Neural cell (in vitro differentiated cells): ENCODE measurements around the gene FOCAD.

ENCODE experiments used
- EP300 ChIP-seq: fragments of 450-650 bp; conservative IDR thresholded peaks from 2 replicates; pipeline ENCODE4 v1.6.1; 2014; ENCODE audit warnings: antibody characterized with exemption, mild to moderate bottlenecking, moderate library complexity; ENCODE audit not compliant: poor library complexity, severe bottlenecking
- EZH2 ChIP-seq: fragments of 200-600, 300-800 bp; shearing (Covaris generic), sonication (generic); IDR thresholded peaks from 2 replicates; pipeline ENCODE4 v1.6.1; 2014; ENCODE audit warnings: antibody characterized with exemption, low read length, borderline replicate concordance, mild to moderate bottlenecking; ENCODE audit not compliant: insufficient read depth, poor library complexity, severe bottlenecking
- POLR2AphosphoS5 ChIP-seq: IDR thresholded peaks from 2 replicates; pipeline ENCODE4 v1.6.1; 2012
- SMC3 ChIP-seq: fragments of 450-650 bp; conservative IDR thresholded peaks from 2 replicates; pipeline ENCODE4 v1.6.1; 2014; ENCODE audit warnings: antibody characterized with exemption, mild to moderate bottlenecking, moderate library complexity; ENCODE audit not compliant: poor library complexity
- TF ChIP-seq, protein P1 (sequence below): fragments of 450-650 bp; IDR thresholded peaks from 2 replicates; pipeline ENCODE4 v1.5.1; 2014; ENCODE audit warnings: antibody characterized with exemption, mild to moderate bottlenecking, moderate library complexity; ENCODE audit not compliant: poor library complexity, severe bottlenecking

DNA sequence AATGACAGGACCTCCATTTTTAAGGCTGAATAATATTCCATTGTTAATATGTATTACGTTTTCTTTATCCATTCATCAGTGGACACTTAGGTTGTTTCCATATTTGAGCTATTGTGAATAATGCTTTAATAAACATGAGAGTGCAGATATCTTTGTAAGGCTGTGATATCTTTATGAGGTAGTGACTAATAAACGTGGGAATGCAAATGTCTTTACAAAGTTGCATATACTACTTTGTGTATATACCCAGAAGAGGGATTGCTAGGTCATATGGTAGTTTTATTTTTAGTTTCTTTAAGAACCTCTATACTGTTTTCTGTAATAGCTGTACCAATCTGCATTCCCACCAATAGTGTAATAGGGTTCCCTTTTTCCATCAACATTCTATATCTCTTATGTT is 148.7 kb downstream of the FOCAD start:
- no peak for TF ChIP-seq SMC3
- TF ChIP-seq EP300: no peak
- TF ChIP-seq, protein P1, sequence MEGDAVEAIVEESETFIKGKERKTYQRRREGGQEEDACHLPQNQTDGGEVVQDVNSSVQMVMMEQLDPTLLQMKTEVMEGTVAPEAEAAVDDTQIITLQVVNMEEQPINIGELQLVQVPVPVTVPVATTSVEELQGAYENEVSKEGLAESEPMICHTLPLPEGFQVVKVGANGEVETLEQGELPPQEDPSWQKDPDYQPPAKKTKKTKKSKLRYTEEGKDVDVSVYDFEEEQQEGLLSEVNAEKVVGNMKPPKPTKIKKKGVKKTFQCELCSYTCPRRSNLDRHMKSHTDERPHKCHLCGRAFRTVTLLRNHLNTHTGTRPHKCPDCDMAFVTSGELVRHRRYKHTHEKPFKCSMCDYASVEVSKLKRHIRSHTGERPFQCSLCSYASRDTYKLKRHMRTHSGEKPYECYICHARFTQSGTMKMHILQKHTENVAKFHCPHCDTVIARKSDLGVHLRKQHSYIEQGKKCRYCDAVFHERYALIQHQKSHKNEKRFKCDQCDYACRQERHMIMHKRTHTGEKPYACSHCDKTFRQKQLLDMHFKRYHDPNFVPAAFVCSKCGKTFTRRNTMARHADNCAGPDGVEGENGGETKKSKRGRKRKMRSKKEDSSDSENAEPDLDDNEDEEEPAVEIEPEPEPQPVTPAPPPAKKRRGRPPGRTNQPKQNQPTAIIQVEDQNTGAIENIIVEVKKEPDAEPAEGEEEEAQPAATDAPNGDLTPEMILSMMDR: no peak
- TF ChIP-seq POLR2AphosphoS5: no peak
- no peak for TF ChIP-seq EZH2
